Measurements from ENCODE around the gene TFF3.

The TFF3 gene

DNA sequence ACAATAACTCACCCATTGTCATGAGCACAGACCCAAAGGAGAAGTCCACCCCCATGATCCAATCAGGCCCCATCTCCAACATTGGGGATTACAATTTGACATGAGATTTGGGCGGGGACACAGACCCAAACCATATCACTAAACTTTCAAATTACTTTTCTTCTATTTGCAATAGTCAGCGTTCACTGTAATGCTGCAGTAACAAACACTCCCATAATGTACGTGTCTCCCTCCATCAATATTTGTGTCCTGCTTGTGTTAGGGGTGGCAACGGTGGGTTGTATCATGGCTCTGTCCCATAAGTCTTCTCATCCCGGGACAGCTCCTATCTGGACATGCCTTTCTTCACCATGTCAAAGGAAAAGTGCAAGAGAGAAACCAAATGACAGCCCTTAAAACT is 26.2 kb downstream of the TFF3 start:
- no peak for DNase-seq

DNA sequence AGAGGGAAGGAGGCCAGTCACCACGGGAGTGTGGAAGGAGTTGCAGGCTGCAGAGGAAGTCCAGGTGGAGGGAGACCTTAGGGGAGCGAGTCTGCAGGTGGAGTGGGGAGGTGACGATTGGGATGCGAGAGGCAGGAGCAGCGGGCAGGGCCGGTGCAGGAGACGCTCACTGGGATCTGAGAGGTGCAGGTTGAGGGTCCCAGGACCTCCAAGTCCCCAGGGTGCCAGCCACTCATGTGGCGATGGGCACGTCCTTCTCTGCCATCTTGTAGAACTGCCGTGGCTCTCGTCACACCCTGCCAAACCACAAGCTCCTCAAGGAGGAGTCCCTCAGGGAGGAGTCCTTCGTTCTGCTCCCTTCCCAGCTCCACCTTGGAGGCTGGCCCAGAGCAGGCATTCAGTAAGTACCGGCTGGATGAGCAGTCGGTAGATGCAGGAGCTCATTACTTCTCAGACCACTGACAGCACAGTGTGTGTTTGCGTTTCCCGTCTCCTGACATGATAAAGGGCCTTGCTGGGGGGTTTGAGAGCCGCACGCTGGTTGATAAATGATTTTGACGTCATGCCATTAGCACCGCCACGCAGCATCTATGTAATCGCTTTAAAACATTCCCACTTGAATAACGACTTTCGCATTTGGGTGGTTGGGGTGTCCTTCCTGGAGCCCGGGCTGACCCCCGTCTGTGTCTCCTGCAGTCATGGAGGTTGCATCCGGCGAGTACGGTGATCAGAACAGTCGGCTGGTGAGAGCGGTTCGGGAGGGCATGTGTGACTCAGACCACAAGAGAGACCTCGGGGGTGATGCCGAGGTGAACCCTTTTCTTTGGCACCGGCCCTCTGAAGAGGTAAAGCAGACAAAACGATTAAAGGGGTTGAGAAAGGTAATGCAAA is 27.8 kb downstream of the TFF3 start:
- DNase-seq, result no peak

DNA sequence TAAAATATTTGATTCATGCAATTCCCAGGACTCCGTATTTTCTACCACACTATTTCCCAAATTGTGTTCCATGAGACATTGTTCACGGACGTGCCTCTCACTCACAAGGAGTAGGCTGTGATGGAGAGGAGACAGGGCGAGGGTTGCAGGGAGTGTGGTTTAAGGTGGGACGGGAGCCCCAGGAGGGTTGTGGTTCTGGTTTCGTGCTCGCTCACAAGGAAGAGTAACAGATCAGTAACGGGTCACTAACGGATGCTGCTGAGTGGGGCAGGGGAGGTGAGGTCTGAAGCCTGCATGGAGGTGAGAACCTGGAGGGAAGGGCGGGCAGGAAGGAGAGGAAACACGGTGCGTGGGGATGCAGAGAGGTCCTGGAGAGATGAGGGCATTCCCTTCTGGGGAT is 28.8 kb downstream of the TFF3 start:
- DNase-seq, result no peak

DNA sequence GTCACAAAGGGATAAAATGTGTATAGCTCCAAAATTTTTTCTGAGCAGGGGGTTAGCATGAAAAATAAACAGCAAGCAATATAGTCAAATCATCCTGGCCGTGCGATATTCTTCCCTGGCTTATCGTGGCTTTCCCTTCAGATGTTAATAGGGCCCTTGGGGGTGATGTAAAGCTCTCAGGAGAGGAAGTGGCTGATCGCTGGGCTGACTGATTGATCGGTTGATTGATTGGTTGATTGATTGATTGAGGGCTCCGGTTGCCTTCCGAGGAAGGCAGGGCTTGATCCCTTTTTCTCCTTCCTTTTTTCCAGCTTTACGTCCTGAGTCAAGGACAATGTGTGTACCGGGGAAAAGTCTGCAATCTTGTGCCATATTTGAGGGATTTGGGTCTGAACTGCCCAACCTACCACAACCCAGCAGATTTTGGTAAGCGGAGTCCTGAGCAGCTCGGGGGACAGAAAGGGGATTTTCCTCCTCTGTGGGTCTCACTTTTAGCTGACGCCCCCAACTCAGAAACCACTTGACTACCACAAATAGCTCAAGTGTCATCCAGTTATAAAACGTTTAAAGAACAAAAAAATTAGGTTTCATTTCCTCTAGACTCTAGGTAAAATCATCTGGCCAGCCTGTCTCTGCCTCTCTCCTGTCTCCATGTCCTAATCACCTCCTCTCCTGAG is 29.5 kb downstream of the TFF3 start:
- no peak for DNase-seq

GRCh38 chr21:42282715-42283114 is 32.5 kb downstream of the TFF3 start:
- DNase-seq, result no peak

DNA sequence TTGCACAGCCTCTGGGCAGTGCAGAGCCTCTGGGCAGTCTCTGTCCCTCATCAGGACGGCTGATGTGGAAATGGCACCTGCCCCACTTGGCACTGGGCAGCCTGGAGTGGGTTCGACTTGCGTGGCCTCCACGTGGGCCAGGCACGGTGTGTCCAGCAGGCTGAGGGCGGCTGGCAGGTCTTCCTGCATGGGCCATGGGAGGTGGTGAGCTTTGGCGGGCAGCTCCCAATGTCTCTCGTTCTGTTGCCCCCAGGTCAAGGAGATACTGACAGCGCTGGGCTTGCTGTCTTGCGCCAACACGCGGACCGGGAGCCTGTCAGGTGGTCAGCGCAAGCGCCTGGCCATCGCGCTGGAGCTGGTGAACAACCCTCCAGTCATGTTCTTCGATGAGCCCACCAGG is 33.2 kb downstream of the TFF3 start:
- DNase-seq, result no peak

DNA sequence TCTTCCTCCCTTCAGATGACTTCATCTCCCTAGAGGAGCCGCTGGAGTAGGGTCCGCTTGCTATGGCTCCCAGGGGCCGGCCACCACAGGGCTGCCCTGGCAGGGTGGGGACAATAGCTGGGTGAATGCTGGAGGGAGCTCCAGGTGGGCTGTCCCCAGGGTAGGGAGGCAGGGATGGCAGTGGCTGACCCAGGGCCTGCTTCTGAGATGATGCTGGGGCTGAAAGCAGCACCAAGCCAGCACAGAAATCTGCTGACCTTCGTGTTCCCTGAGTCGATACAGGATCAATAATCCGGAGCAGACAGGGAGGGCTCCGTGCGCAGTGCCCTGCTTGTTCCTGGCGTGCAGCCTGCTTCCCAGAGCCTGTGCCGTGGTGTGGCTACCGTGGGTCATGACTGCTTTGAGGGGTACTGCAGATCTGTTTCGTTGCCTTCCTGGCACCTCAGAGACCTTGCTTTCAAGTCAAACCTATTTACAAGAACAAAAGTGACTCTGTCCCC is 34.0 kb downstream of the TFF3 start:
- no peak for DNase-seq

DNA sequence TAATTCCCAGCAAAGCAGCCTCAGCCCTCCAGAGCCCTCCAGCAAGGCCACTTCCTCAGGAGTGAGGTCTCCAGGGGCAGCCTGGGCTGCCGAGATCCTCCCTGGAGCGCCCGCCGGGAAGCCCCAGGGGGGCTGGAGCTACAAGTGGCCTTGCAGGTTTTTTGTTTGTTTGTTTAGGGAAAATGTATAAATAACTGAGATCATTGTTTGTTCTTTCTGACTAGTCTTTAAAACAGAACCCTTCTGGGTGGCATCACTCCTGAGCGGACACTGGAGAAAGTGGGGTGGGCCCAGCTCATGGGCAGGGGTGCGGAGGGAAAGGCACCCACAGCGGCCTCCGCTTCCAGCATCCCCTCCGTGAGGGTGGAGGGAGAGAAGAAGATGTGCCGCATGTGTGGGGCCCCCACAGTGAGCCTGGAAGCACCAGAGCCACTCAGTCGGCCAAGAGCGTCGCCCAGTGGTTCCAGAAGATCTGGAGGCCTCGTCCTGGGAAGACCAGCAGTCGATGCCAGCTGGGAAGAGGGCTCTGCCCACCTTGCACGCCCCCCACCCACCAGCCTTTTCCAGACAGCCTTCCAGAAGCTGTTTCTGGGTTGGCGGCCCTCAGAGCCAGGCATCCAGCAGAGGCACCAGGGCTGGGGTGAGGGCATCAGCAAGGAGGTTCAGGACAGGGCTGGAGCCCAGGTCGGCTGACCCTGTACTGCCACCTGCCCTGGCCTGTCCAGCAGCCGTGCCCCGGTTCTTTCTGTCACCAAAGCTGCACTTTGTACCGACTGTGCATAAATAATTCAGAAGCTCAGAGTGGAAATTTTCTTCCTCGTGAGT is 34.6 kb downstream of the TFF3 start:
- DNase-seq, result no peak

DNA sequence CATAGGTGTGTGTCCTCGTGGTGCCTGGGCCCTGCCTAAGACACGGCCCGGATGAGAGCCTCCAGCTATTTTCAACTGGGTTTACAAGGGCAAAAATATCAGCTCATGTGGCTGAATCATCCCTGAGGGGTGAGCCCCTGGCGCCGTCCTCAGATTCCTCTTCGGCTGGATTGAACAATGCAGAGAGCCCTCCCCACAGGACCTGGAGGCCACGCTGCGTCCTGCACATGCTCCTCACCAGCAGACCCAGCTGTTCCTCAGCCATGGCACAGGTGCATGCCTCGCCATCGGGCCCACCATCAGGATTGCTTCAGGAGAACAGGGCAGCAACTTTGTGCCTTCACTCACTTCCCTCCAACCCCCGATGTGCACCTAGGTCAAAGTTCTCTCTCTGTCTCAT is 35.3 kb downstream of the TFF3 start:
- no peak for DNase-seq

- no peak for DNase-seq
Observed at GRCh38 chr21:42279341-42279871, 35.8 kb downstream of the TFF3 start.

DNA sequence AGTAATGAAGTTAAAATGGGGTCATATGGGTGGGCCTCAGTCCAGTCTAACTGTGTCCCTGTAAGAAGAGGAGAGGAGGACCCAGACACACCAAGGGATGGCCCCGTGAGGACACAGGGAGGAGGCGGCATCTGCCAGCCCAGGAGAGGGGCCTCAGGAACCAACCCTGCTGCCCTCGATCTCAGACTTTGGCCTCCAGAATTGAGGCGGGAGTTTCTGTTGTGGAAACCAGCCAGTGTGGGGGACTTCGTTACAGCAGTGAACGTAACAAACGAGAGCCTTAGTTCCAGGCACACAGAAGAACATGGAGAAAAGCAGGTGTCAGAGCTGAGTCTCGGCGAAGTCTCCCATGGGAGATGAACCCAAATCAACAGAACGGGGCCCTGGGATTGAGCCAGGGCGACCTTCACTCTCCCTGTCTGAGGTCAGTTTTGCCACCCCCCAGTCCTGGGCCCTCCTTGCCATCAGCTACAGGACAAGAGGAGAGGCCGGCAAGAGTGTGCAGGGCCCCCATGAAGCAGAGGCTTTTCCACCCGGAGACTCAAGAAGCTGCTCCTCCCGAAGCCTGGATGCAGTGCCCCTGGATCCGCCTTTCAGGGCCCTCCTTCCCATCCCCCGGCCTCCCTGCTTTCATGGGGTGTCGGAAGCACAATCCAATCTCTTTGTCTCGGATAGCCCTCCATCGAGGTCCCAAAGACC is 36.6 kb downstream of the TFF3 start:
- no peak for DNase-seq

- no peak for DNase-seq
Observed at GRCh38 chr21:42277593-42277992, 37.6 kb downstream of the TFF3 start.

DNA sequence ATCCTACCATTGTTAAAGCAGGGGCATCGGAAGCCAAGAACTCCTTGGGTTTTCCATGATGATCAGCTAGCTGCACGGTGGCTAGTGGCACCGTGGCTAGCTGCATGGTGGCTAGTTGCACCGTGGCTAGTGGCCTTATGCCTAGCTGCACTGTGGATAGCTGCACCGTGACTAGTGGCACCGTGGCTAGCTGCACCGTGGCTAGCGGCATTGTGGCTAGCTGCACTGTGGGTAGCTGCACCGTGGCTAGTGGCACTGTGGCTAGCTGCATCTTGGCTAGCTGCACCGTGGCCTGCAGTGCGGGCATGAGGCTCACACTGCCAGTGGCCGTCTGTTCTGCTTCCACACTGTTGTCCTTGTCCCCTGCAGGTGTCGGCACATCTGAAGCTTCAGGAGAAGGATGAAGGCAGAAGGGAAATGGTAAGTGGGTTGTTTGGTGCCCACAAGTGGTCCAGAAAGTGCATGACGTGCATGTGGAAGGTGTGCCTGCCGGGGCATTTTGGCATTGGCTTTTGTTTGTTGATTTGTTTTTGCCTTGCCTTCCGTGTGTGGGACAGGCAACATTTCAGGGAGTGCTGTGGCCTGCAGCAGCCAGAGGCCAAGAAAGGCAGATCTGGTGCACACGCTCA is 38.6 kb downstream of the TFF3 start:
- no peak for DNase-seq

DNA sequence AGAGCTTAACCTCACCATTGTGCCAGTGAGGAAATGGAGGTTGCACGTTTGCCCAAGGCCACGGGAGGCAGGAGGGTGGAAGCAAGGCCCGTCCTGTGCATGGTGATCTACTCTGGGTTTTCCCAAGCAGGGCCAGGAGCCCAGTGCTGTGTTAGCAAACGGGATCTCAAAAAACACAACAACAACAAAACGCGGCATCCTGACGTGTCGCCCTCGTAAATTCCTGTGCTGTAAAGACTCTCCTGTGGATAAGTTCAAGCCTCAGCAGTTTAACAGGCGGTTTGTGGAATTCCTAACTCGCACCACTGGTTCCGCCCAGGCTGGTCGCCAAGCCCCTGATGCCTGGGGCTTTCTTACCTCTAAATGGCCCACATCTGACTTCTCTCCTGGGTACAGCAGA is 39.1 kb downstream of the TFF3 start:
- no peak for DNase-seq

DNA sequence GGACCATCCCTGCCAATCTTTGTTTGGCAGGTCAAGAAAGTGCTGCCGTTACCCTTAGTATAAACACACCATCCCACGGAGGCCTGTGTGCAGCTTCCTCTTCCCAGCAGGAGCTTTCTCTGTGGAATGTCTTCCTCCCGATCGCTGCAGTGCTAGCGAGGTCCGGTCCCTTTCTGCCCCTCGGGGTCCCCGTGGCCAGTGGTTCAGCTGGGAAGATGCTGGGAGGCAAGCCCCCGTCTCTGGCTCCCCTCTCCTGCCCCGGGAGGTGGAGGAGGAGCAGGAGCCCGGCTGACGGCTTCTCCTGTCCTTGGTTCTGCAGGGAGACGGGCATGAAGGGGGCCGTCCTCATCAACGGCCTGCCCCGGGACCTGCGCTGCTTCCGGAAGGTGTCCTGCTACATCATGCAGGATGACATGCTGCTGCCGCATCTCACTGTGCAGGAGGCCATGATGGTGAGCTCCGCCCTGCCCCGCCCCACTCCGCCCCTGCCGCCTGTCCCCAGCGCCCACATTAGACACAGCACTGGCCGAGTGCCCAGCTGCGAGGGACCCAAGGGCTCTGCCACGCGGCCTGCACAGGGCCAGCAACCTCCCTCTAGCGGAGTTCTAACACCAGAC is 42.1 kb downstream of the TFF3 start:
- no peak for DNase-seq

- DNase-seq, result no peak
Observed at GRCh38 chr21:42272109-42272962, 42.9 kb downstream of the TFF3 start.

DNA sequence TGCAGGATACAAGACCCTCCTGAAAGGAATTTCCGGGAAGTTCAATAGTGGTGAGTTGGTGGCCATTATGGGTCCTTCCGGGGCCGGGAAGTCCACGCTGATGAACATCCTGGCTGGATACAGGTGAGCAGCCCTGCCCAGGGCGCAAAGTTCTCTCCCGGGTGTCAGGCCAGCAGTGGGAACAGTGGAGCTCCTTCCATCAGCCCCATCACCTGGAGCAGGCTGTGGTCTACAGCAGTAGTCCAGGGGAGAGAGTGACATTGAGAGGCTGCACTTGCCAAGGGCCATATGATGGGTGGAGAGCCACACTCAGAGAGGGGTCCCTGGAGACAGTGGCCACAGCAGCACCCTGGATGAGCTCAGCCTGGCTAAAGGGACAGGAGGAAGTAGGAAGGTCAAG is 44.1 kb downstream of the TFF3 start:
- no peak for DNase-seq

GRCh38 chr21:42269386-42269785 is 45.8 kb downstream of the TFF3 start:
- no peak for DNase-seq

- no peak for DNase-seq
Observed at GRCh38 chr21:42266971-42267556, 48.1 kb downstream of the TFF3 start.

- DNase-seq, result no peak
Observed at GRCh38 chr21:42265231-42265812, 49.9 kb downstream of the TFF3 start.

Data from activated T-cell treated with anti-CD3 and anti-CD28 coated beads, Interleukin-2, amount 50 U/mL, for 48 hours (primary cell).